GM18517 (cell line): ENCODE data around the gene SLC7A7.
A peak's percentile ranks its signal among the peaks of the same experiment; 100 is the strongest.
"Not testable (repeated sequence)": the region's sequence is repeated elsewhere in the genome, so short reads cannot be mapped to it uniquely, and the experiment has no call there.

Experiments
- ATAC-seq: cut with Tn5 transposase; IDR thresholded peaks from one replicate; pipeline ENCODE4 v1.9.1; 2021; ENCODE audit warnings: mild to moderate bottlenecking, moderate library complexity; ENCODE audit not compliant: unreplicated experiment

SLC7A7 gene

DNA sequence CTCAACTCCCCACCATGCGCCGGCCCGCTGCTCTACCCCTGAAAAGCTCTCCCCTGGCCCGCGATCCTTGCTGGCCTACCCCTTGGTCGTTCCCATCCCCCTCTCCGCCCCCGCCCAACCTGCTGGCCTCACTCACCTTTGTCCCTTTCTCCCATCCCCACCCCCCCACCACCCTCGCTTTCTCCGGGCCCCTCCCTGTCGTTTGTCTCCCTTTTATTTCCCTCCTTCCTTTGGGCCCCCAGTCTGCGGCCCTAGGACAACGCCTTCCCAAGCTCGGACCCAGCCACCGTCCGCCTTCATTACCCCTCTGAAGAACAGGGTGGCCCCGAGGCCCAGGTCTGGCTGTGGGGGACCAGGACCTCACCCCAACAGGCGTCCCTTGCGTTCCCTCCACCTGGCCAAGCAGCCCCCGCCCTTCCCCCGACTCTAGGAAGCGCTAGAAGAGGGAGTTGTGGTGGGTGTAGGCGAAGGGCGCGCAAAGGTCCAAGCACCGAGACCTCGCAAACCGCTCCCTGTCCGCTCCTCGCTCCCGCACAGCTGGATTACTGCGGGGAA is 6.9 kb upstream of the SLC7A7 start:
- ATAC-seq = no peak

DNA sequence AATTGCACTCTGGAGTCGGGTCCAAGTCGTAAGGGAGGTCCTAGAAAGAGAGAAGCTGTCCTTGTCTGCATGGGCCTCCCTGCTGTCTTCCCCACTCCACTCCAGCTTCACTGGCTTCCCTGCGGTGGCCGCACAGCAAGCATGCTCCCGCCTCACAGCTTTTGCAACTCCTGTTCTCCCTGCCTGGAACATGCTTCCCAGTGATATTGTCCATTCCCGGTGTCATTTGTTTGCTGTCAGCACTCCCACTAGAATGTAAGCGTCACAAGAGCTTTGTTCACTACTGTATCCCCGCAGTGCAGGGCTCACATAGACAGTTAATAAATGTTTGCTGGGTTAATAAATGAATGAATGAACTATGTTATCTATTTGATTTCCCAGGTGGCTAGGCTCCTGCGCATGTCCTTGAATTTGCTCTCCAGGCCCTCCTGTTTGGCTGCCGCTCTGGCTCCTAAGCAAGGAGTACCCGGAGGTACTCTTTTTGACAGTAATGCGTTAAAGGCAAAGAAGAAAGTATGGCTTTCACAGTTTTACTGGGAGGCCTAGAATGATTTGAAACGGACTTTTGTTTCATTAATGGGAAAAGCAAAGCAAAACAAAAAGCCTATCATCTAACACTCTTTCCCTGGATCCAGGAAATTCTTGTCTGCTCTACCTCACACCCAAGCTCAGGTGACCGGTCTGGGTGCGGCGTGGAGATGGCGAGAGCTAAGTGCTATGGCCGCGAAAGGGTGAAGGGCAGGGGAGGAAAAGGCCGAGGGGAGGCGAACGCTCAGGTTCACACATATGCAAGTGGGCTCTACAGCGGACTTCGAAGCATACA is 6.2 kb upstream of the SLC7A7 start:
- ATAC-seq = no peak

DNA sequence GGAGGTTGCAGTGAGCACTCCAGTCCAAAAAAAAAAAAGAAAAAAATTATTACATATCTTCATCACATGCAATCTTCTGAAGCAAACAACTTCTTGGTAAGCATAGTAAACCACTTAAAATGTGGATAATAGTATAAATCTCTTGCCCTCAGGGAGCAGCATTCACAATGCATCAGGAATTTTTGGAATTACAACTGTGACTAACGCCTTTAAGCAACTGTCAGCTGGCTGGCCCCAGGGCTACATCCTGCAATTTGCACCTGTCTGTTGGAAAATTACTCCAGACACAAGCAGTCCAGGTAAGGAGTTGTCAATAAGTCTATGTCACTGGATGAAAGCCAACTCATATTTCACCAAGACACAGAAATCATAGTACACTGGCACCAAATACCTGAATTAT is 5.5 kb upstream of the SLC7A7 start:
- no peak for ATAC-seq

DNA sequence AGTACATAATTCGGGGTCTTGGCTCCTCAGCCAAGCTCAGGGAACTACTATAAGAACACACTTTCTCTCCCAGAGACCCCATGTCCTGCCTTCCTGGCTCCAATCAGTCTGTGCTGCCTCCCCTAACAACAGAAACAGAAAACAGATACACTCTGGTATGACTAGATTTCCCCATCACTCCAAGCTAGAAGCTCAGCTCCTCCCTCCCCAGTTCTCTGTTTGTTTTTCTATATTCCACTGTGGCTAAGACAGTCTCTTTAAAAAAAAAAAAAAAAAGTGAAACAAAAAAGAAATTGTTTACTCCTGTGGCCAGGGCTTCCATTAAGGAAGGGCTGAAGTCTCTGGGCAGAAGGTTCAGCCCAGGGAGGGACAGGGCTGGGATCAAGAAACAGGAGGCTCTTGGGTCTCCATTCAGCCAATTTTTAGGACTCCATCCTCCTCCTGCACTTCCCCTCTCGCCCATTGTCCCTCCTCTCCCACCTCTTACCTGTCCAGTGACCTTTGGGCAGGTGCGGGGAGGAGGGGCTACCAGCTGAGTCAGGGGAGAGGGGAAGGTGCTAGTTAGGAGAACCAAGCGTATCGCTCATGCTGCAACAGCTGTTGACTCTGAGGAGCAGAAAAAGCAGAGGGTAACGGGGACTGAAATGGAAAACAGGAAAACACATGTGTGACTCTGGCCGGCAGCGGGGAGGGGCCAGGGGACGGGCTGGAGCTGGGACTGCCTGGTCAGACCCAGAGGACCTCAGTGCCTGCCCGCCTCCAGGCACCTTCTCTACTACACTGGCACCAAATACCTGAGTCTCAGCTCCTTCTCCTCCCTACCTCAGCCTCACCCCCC is 4.1 kb upstream of the SLC7A7 start:
- ATAC-seq = no peak

DNA sequence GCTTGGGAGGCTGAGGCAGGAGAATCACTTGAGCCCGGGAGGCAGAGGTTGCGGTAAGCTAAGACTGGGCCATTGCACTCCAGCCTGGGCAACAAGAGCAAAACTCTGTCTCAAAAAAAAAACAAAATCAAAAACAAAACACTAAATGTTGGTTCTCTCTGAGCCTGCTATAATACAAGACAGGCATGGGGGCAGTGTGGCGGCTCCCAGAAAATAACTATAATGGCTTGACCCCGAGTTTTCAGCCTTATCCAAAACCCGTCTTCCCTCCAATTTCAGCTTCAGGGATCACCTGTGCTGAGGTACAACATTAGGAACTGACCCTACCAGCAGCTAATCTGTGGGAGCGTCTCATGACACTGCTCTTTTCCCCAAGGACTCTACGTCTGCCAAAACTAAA is 862 bp downstream of the SLC7A7 start:
- ATAC-seq = no peak

DNA sequence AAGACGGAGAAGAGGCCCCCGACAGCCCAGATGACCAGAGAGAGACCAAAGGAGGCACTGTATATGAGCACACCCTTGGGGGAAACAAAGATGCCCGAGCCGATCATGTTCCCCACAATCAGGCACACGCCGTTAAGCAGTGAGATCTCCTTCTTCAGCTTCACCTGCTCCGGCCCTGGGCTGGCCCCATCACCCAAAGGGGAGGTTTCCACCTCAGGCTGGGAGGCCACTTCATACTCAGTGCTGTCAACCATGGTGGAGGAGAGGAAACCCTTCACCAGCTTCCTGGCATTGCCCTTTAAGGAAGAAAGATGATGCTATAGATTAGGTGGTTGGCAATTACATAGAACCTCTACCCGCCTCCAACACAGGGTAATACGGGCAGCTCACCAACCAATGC is 2.1 kb downstream of the SLC7A7 start:
- ATAC-seq = no peak

DNA sequence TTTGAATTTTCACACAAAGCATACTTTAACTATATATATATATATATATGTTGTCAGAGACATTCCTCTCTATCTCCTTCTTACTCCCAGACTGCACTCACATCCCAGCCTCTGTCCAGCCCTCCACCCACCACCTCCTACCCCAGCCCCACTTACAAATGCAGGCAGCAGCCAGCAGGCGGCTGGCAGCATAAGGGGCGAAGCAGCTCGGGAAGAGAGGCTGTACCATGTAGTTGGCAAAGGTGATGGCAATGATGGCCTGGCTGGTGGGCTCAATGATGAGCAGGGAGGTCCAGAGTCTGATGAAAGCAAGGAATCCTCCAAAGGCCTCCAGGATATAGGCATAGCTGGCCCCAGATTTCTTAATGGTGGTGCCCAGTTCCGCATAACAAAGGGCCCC is 2.5 kb downstream of the SLC7A7 start:
- no peak for ATAC-seq

DNA sequence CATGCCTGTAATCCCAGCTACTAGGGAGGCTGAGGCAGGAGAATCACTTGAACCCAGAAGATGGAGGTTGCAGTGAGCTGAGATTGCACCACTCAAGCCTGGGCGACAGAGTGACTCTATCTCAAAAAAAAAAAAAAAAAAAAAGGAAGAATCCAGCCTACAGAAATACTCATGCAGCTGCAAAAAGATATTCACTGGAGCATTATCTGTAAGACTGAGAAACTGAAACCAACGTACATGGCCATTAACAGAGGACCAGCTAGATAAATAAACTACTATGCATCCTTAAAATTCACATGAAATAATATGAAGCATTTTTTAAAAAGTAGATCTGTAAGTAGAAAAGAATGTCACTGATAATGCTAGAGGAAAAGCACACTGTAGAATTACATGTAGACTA is 3.5 kb downstream of the SLC7A7 start:
- no peak for ATAC-seq

DNA sequence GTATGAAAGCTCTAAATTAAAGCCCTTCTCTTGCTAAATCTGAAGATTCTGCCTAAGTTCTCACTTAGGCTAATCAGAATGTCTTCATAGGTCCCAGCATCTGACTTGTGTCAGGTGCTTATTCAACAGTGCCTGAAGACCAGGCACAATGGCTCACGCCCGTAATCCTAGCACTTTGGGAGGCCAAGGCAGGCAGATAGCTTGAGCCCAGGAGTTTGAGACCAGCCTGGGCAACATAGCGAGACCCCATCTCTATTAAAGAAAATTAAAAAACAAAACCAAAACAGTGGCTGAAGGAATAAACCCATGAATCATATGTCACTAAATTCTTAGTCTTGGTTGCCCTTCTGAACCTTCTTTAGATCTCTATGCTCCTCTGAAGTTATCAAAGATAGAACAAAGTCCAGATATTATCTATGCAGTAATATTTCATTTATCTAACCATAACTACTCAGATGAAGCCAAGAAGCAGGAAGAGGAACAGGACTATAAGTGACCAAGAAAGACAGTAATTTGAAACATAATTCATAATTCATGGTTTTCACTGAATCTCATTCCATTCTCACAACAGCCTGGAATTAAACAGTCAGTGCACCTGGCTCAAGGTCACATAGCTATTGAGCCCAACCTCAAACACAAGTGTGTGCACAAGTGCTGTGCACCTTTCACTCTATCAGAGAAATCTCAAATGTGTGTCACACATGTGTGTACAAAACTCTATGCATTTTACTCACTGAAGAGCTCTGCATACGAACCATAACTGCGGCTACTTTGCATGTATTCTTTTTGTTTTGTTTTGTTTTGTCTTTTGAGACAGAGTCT is 6.6 kb downstream of the SLC7A7 start:
- no peak for ATAC-seq

DNA sequence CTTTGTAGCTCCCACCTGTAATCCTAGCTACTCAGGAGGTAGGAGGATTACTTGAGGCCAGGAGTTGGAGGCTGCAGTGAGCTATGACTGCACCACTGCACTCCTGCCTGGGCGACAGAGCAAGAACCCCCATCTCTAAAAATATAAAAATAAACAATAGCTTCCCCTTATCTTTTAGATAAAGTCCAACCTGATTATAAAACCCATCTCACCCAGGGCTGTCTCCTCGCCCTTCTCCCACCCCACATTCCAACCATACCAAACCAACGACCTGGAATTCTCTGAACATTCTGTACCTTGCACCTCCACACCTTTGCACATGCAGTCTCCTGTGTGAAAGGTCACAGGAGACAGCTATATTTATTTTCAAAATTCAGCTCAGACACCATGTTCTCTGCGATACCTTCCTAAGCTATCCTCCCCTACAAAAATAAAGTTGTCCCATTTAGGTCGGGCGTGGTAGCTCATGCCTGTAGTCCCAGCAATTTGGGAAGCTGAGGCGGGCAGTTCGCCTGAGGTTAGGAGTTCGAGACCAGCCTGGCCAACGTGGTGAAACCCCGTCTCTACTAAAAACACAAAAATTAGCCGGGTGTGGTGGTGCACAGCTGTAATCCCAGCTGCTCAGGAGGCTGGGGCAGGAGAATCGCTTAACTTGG is 7.7 kb downstream of the SLC7A7 start:
- no peak for ATAC-seq

DNA sequence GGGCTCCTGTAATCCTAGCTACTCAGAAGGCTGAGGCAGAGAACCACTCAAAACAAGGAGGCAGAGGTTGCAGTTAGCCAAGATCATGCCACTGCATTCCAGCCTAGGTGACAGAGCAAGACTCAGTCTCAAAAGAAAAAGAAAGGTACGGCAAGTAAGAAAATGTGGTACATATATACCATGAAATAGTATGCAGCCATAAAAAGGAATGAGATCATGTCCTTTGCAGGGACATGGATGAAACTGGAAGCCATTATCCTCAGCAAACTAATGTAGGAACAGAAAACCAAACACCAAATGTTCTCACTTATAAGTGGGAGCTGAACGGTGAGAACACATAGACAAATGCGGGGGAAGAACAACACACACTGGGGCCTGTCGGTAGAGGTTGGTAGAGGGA is 10.0 kb downstream of the SLC7A7 start:
- ATAC-seq = not testable (repeated sequence)

DNA sequence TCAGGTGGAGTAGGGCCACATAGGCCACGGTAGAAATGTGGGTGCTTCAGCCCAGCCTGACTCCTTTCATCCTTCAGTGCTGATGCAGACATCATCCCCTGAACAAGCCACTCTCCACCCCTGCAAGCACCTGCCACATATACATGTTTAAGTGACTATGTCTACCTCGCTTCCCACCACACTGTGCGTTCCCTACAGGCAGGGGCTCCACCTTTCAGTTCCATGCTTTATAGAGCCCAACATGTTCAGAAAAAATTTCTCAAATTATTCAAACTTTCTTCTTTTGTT is 11.6 kb downstream of the SLC7A7 start:
- peak; percentile 44 for ATAC-seq

DNA sequence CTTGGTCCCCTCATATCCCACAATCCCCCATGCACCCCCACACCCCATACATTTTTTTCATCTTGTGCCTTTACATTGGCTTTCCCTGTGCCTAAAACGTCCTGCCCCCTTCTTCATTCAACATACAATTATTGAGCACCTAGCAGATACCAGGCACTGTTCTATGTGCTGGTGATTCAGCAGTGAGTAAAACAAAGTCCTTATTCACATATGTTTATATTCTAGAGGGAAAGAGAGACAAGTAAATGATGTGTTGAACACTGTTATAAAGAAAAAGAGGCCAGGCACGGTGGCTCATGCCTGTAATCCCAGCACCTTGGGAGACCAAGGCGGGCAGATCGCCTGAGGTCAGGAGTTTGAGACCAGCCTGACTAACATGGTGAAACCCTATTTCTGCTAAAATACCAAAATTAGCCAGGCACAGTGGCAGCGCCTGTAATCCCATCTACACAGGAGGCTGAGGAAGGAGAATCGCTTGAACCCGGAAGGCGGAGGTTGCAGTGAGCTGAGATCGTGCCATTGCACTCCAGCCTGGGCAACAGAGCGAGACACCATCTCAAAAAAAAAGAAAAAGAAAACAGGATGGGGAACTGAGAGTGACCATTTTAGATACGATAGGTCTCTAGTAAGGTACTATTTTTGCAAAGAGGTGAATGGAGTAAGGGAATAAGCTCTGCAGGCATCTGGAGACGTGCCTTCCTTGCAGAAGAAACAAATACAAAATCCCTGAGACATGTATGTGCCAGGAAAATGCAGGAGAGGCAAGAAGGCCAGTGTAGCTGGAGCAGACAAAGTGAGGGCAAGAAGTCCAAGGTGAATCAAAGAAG is 12.2 kb downstream of the SLC7A7 start:
- peak; percentile 46 for ATAC-seq

DNA sequence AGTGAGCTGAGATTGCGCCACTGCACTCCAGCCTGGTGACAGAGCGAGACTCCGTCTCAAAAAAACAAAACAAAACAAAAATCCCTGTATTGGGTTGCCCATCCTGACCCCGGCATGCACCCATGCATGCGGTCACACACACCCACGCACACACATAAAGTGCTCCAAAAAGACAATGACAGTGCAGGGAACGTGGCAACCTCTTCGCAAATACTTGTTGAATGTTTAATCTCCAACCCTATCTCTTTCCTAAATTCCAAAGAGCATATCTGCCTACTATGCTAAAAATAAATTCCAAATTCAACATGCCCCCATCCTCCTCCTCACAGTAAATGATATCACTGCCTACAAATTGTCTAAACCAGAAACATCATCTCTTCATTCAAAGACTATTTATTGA is 13.5 kb downstream of the SLC7A7 start:
- no peak for ATAC-seq

DNA sequence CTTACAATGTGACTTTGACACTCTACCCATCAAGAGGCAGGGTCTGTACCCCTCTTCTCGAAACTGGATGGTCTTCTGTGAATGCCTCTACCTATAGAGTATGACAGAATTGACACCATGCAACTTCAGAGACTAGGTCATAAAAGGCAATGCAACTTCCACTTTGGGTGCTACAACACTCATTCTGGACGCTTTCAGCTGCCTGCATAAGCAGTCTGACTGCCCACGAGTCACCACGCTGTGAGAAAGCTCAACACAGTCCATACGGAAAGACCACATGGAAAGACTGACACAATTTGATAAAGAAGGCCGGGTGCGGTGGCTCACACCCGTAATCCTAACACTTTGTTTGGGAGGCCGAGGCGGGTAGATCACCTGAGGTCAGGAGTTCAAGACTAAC is 14.9 kb downstream of the SLC7A7 start:
- no peak for ATAC-seq

DNA sequence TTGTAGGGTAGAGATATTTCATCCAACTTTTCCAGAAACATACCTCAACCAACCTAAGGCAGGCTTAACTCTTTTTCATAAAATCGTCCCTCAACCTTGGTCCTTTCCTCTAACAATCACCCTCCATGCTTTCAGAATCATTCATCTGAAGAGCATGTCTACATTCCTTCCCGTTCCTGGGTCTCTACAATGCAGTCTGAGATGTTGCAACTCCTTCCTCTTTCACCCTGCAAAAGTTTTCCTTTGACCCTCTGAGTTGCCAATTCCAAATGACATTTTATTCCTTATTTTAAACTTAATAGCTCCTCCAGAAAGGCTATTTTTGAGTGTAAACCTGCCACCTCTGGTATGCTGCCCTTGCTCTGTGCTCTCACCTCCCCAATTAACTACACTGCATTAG is 16.7 kb downstream of the SLC7A7 start:
- ATAC-seq = no peak

DNA sequence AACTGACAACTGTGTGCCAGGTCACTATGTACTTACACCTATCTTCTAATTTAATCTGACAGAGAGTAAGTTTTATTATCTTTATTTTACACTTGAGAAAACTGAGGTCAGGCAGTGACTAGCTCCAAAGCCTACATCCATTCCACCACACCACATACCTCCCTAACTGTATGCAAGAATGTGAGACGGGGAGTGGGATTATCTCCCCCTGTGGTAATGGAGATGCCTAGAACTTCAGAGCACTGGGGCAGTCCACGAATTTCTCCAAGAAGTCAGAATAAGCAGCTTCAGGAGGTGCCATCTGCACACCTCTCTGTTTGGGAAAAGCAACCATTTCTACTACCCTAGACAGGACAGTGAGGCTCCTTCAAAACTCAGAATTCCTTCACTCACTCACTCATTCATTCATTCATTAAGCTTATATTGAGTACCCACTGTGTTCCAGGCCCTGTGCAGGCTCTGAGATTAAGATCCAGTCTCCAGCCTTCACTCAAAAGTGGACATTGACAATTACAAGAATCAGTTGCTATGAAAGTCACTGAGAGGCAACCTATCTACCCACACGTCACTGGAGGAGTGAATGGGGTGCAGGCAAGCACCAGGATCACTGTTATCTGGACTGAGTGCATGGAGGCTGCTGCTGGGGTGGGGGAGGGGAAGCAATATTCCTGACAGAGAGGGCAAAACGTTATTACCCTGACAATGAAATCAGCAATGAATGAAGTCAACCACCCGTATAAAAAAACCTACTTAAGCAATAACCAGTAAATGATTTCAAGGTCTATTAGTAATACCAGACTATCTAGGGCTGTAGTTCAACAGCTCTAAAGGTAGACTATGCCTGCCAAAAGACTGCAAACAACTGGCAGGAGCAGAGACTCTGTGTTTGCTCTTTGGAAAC is 18.0 kb downstream of the SLC7A7 start:
- no peak for ATAC-seq

DNA sequence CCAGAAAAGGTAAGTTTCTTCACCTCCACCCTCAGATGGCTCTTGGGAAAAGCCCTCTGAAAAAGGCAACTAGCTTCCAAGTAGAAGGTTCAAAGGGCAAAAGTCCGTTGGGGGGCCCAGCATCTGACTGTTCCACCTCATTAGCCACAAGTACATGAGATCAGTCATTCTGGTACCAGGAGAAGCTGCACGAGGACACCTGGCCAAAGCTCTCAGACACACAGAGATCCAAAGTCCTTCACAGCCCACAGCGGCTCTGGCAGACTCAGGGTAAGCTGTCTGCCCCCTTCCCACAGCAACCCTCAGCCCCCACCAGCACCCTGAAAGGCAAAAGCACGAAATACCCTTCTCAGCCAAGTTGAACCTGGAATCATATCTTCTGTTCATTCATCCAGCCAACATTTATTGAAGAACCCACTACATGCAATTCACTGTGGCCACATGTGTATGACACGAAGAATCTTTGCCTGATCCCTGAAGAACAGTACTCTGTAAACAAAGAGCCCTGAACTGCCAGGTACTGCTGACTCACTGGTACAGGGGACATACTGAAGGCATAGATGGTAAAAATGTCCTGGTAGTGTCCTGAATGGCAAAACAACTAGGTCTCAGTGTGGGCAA is 19.0 kb downstream of the SLC7A7 start:
- ATAC-seq = peak; percentile 44
